Endothelial cell of umbilical vein (primary cell): ENCODE data around the gene CRISPLD2. TPM values are rescaled to one million over a fixed set of nuclear protein-coding genes. Genes with fewer than 3 reads are reported as not detected.

Experiments used
- BruUV-seq: library from RNA; stranded (reverse); fragments of 400-500 nt; replicated peaks from 2 replicates; lab custom pipeline; 2021; lab: Mats Ljungman, UMichigan
- CTCF ChIA-PET: fragments of 300-600, 350-600 bp; sonication (Branson Sonifier 250); formaldehyde crosslinking; loops from one replicate; lab custom pipeline; 2021; ENCODE audit warnings: antibody characterized with exemption, inconsistent platforms; lab: Charles Lee
- POLR2A ChIA-PET: fragments of 300-600, 350-600 bp; sonication (Branson Sonifier 250); formaldehyde crosslinking; loops from one replicate; lab custom pipeline; 2021; ENCODE audit warnings: antibody characterized with exemption, inconsistent platforms; lab: Charles Lee
- DNase-seq: peaks from one replicate; pipeline ENCODE4 v3.0.0-alpha.2; 2011; ENCODE audit warnings: low read depth, low spot score
- FAIRE-seq: peaks from 2 replicates; lab custom pipeline; 2011; peaks lifted over from hg19 to GRCh38; lab: Jason Lieb, UNC
- H2AFZ ChIP-seq: 2 replicates; pipeline ENCODE4 v1.6.0; 2012; ENCODE audit warnings: low read depth, low read length, control low read depth, inconsistent platforms
- H3K27ac ChIP-seq: 2 replicates; pipeline ENCODE4 v1.5.1; 2011; ENCODE audit warnings: low read depth, mild to moderate bottlenecking, control low read depth, low read length, moderate library complexity; ENCODE audit not compliant: insufficient read depth
- H3K27me3 ChIP-seq, 2 experiments: 2 replicates each; pipeline versions ENCODE4 v1.6.0 to v1.6.1; 2011; ENCODE audit warnings: low read length in 2 of 2, mixed read lengths in 1 of 2; ENCODE audit not compliant: control insufficient read depth in 2 of 2, insufficient read depth in 2 of 2
- H3K36me3 ChIP-seq, 2 experiments: 2 replicates in 1 of 2; 3 replicates in 1 of 2; pipeline ENCODE4 v1.5.1; 2011; ENCODE audit warnings: low read length in 2 of 2, mild to moderate bottlenecking in 1 of 2, moderate library complexity in 1 of 2; ENCODE audit not compliant: control insufficient read depth in 2 of 2, insufficient read depth in 2 of 2; ENCODE audit errors: extremely low read depth in 1 of 2
- H3K4me1 ChIP-seq: 3 replicates; pipeline ENCODE4 v1.5.1; 2011; ENCODE audit warnings: mild to moderate bottlenecking, low read length; ENCODE audit not compliant: control insufficient read depth, insufficient read depth; ENCODE audit errors: extremely low read depth
- H3K4me2 ChIP-seq: 2 replicates; pipeline ENCODE4 v1.6.1; 2011; ENCODE audit warnings: low read length, control low read depth, mixed read lengths; ENCODE audit not compliant: insufficient read depth
- H3K4me3 ChIP-seq, 3 experiments: fragments of 200-600 bp in 1 of 3; sonication (generic), shearing (Covaris generic) in 1 of 3; replicated peaks in 1 of 3; 2 replicates each; pipeline ENCODE4 v1.5.1; 2011 to 2016; ENCODE audit warnings: control low read depth in 3 of 3, low read length in 3 of 3, mild to moderate bottlenecking in 2 of 3, inconsistent platforms in 1 of 3, low read depth in 1 of 3, moderate library complexity in 1 of 3; ENCODE audit not compliant: insufficient read depth in 1 of 3
- H3K79me2 ChIP-seq: 2 replicates; pipeline ENCODE4 v1.6.0; 2012; ENCODE audit warnings: low read length, inconsistent platforms; ENCODE audit not compliant: control insufficient read depth, insufficient read depth
- H3K9ac ChIP-seq: replicated peaks from 2 replicates; pipeline ENCODE3; 2011; ENCODE audit warnings: low read length, control low read depth; ENCODE audit not compliant: insufficient read depth; ENCODE audit errors: extremely low read depth
- H3K9me1 ChIP-seq: replicated peaks from 3 replicates; pipeline ENCODE4 v1.6.0; 2011; ENCODE audit warnings: mild to moderate bottlenecking, low read length; ENCODE audit not compliant: control insufficient read depth, insufficient read depth; ENCODE audit errors: extremely low read depth
- H3K9me3 ChIP-seq: replicated peaks from 2 replicates; pipeline ENCODE4 v1.5.1; 2012; ENCODE audit warnings: low read length, inconsistent platforms; ENCODE audit not compliant: control insufficient read depth, insufficient read depth
- H4K20me1 ChIP-seq: replicated peaks from 2 replicates; pipeline ENCODE3; 2011; ENCODE audit warnings: mild to moderate bottlenecking, low read length; ENCODE audit not compliant: control insufficient read depth, insufficient read depth; ENCODE audit errors: extremely low read depth
- EZH2 ChIP-seq: IDR thresholded peaks from 2 replicates; pipeline ENCODE4 v1.6.1; 2012; ENCODE audit warnings: borderline replicate concordance, low read depth, mild to moderate bottlenecking, moderate library complexity, low read length, inconsistent platforms; ENCODE audit not compliant: severe bottlenecking
- FOS ChIP-seq: IDR thresholded peaks from 2 replicates; pipeline ENCODE4 v1.6.1; 2011; ENCODE audit warnings: mild to moderate bottlenecking, low read length, moderate library complexity, borderline replicate concordance; ENCODE audit not compliant: insufficient read depth
- GATA2 ChIP-seq: IDR thresholded peaks from 2 replicates; pipeline ENCODE4 v1.7.0; 2011; ENCODE audit warnings: low read depth, mild to moderate bottlenecking, moderate library complexity, mixed read lengths, low read length; ENCODE audit not compliant: insufficient read length, insufficient read depth
- JUN ChIP-seq: IDR thresholded peaks from 2 replicates; pipeline ENCODE4 v1.6.1; 2011; ENCODE audit warnings: borderline replicate concordance, low read depth; ENCODE audit not compliant: insufficient read length, insufficient read depth
- MYC ChIP-seq: IDR thresholded peaks from one replicate; pipeline ENCODE4 v1.6.1; 2011; ENCODE audit warnings: mild to moderate bottlenecking, low read depth, low read length
- POLR2A ChIP-seq: IDR thresholded peaks from 2 replicates; pipeline ENCODE4 v1.6.1; 2012; ENCODE audit warnings: low read depth, mild to moderate bottlenecking, control low read depth, low read length
- POLR2AphosphoS5 ChIP-seq: IDR thresholded peaks from 2 replicates; pipeline ENCODE4 v1.6.1; 2012; ENCODE audit warnings: low read depth, mild to moderate bottlenecking, control low read depth, low read length, moderate library complexity; ENCODE audit not compliant: insufficient read depth
- dilution Hi-C: fragments of 300-500 bp; cut with MboI; formaldehyde crosslinking; loops from one replicate; pipeline ENCODE4 v1.15.0; 2019; ENCODE audit warnings: low sequenced_read_pairs; ENCODE audit not compliant: extremely low pct_ligation_motif_present
- intact Hi-C: fragments of 100-400 bp; cut with micrococcal nuclease; formaldehyde crosslinking; loops from one replicate; pipeline ENCODE4 v1.10.0; 2022
- polyA plus RNA-seq, 4 experiments: library from polyadenylated mRNA; depleted of rRNA in 3 of 4; stranded (reverse) in 3 of 4; unstranded in 1 of 4; fragments of >200 nt; gene quantifications; 2 replicates each; pipeline versions ENCODE4 v1.2.1 to v1.2.3, GENCODE V29; 2011 to 2012; ENCODE audit warnings: missing spikeins in 1 of 4
- total RNA-seq: library from RNA; stranded (reverse); gene quantifications from 2 replicates; pipeline ENCODE4 v1.2.3, GENCODE V29; 2021
- TF ChIP-seq, protein P1 (sequence below): IDR thresholded peaks from 2 replicates; pipeline ENCODE4 v1.6.1; 2011; ENCODE audit not compliant: insufficient read depth, insufficient read length
- TF ChIP-seq, protein P2 (sequence below), 2 donors: IDR thresholded peaks; 1 replicate in 1 of 2; 2 replicates in 1 of 2; pipeline ENCODE4 v1.5.1; 2011; ENCODE audit warnings: low read length in 2 of 2, mild to moderate bottlenecking in 2 of 2, moderate library complexity in 2 of 2, control low read depth in 1 of 2, inconsistent platforms in 1 of 2, low read depth in 1 of 2; ENCODE audit not compliant: insufficient read depth in 1 of 2; ENCODE audit errors: extremely low read depth in 1 of 2

The CRISPLD2 gene
- total and polyA plus RNA-seq, 2 donors (not counting 3 experiments of a cell fraction or from before 2014, with no cell fraction given), result 0.14 to 0.73 TPM

DNA sequence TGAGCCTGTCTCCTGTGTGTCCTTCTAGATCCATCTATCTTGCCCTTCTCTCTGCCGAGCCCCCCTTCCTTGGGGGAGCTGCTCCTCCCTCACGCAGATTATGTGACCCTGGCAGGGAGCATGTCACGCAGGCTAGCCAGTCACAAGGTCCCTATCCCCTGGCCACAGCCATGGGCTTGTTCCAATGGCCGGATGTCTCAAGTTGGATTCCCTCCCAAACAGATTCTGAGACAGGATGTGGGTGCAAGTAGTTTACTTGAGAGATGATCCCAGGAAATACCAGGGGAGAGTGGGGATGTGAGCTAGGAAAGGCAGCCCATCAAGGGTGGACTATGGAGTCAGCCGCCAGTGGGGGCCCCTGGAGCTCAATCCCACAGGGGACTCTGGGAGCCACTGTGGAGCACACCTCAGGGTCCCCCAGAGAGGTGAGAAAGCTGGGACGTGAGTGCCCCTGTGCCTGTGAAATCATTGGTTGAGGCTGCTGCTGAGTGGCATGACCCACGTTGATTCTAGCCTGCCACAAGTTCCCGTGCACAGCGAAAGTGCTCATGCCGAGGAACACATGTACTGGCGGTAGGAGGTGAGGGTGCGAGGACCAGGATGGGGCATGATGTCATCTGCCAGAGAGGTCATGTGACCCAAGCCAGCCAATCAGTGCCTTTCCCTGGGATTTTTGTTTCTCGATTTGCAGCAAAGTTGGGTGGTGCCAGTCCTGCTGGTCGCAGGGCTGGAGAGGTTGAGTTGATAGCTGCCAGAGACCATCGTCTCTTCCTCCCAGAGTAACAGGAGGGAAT is 6.4 kb upstream of the CRISPLD2 start:
- BruUV-seq, result no TSS peak
- intact Hi-C loops, result no loop called here
- no peak overlapping the region for H3K4me2 ChIP-seq
- DNase-seq (no peak), FAIRE-seq (no peak)
- H3K36me3 ChIP-seq, result no peaks in the 10 kb centered on the region
- dilution Hi-C loops, result no loop called here
- H3K79me2 ChIP-seq, result no peaks in the 10 kb centered on the region
- H3K9ac ChIP-seq, result no peak overlapping the region
- H3K27me3 ChIP-seq, result peaks cover 4 to 18% of the 10 kb centered on the region in 2 experiments
- H3K4me3 ChIP-seq, result no peak overlapping the region
- ChIA-PET CTCF (no interaction called here), POLR2A (no interaction called here)
- no peaks in the 10 kb centered on the region for H3K4me1 ChIP-seq
- H4K20me1 ChIP-seq, result no peaks in the 10 kb centered on the region
- TF ChIP-seq EZH2 (no peak), POLR2AphosphoS5 (no peak), FOS (no peak), MYC (no peak), JUN (no peak)
- H3K9me1 ChIP-seq, result no peaks in the 10 kb centered on the region
- no peaks in the 10 kb centered on the region for H3K9me3 ChIP-seq
- H3K27ac ChIP-seq, result no peak overlapping the region
- H2AFZ ChIP-seq, result no peak overlapping the region

DNA sequence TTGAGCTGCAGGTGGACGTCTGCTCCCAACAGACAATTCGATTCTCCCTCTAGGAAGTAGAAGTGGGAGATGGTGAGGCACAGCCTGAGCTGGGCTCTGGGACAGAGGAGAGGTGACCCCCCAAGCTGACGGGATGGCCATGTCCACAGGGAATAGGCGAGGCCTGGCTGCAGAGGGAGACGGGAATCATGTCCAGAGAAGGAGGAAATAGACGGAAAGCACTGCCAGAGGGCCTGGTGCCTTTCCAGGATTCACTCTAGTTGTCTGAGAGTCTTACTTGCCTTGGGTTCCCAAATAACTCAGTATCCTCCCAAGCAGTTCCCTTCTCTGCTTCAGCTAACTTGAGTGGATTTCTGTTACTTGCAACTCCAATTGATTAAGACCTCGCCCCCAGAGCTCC is 4.3 kb upstream of the CRISPLD2 start:
- H3K4me2 ChIP-seq, result no peak overlapping the region
- dilution Hi-C loops, result no loop called here
- no peak overlapping the region for H3K4me3 ChIP-seq
- peaks cover 8 to 21% of the 10 kb centered on the region in 2 experiments for H3K27me3 ChIP-seq
- no TSS peak for BruUV-seq
- H3K9me3 ChIP-seq, result no peaks in the 10 kb centered on the region
- H3K27ac ChIP-seq, result no peak overlapping the region
- CTCF ChIA-PET, result interaction anchor here (0.9 to 1.4 kb wide), 3 partner anchors 9 to 65 kb away, joined by 3 to 9 read pairs (median 4); no protein-coding TSS in a partner anchor
- DNase-seq (no peak), FAIRE-seq (no peak)
- peaks cover 4% of the 10 kb centered on the region for H3K4me1 ChIP-seq
- POLR2A ChIA-PET, result interaction anchor here (0.6 kb wide), 1 partner anchor 252 kb away, joined by 3 read pairs; no protein-coding TSS in a partner anchor
- H2AFZ ChIP-seq, result no peak overlapping the region
- intact Hi-C loops, result no loop called here
- no peaks in the 10 kb centered on the region for H4K20me1 ChIP-seq
- H3K36me3 ChIP-seq, result no peaks in the 10 kb centered on the region
- no peak overlapping the region for H3K9ac ChIP-seq
- no peaks in the 10 kb centered on the region for H3K79me2 ChIP-seq
- no peak for TF ChIP-seq JUN
- no peak for TF ChIP-seq POLR2A
- no peak for TF ChIP-seq GATA2
- TF ChIP-seq POLR2AphosphoS5, result no peak
- TF ChIP-seq EZH2, result no peak
- TF ChIP-seq, protein P1, sequence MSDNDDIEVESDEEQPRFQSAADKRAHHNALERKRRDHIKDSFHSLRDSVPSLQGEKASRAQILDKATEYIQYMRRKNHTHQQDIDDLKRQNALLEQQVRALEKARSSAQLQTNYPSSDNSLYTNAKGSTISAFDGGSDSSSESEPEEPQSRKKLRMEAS, result no peak
- no peak for TF ChIP-seq FOS
- no peak for TF ChIP-seq MYC
- TF ChIP-seq, protein P2, sequence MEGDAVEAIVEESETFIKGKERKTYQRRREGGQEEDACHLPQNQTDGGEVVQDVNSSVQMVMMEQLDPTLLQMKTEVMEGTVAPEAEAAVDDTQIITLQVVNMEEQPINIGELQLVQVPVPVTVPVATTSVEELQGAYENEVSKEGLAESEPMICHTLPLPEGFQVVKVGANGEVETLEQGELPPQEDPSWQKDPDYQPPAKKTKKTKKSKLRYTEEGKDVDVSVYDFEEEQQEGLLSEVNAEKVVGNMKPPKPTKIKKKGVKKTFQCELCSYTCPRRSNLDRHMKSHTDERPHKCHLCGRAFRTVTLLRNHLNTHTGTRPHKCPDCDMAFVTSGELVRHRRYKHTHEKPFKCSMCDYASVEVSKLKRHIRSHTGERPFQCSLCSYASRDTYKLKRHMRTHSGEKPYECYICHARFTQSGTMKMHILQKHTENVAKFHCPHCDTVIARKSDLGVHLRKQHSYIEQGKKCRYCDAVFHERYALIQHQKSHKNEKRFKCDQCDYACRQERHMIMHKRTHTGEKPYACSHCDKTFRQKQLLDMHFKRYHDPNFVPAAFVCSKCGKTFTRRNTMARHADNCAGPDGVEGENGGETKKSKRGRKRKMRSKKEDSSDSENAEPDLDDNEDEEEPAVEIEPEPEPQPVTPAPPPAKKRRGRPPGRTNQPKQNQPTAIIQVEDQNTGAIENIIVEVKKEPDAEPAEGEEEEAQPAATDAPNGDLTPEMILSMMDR (IDR thresholded peaks at IDR 0.05; ENCODE audit: extremely low read depth in 1 of 2, insufficient read depth in 1 of 2, low read depth in 1 of 2, low read length in 2 of 2), result no peak
- H3K9me1 ChIP-seq, result no peaks in the 10 kb centered on the region
